M059J (cell line): Measurements from ENCODE around the gene SORL1. TPM values are rescaled to one million over a fixed set of nuclear protein-coding genes. Genes with fewer than 3 reads are reported as not detected.

Experiments used
- DNase-seq: peaks from one replicate; pipeline ENCODE4 v3.0.0-alpha.2; 2012; ENCODE audit warnings: low read depth
- total RNA-seq: library from RNA; depleted of rRNA; stranded (reverse); fragments of >200 nt; shearing (Covaris generic); gene quantifications from 2 replicates; pipeline ENCODE4 v1.2.3, GENCODE V29; 2014

The SORL1 gene
- total RNA-seq, 1 experiment from 2014 or later = 3.0 TPM

DNA sequence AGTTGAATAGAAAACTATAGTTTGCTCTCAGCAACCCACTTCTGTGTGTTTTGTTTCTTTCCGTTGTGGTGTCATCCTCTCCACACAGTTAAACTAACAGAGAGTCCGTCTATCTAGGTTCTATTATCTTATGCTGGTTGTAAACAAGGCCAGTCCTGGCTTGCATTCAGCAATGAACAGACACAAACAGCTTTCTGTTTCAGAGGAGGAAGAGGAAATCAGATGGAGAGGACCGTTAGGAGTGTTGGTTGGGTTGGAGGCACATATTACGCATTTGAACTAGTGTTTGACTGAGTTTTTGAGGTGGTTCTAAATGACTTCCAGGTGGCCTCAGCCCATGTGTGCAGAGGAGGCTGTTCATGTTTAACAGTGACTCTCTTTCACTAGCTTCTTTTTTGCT lies 130.2 kb downstream of the SORL1 start:
- no peak for DNase-seq

GRCh38 chr11:121583825-121584224 lies 131.7 kb downstream of the SORL1 start:
- DNase-seq = no peak

DNA sequence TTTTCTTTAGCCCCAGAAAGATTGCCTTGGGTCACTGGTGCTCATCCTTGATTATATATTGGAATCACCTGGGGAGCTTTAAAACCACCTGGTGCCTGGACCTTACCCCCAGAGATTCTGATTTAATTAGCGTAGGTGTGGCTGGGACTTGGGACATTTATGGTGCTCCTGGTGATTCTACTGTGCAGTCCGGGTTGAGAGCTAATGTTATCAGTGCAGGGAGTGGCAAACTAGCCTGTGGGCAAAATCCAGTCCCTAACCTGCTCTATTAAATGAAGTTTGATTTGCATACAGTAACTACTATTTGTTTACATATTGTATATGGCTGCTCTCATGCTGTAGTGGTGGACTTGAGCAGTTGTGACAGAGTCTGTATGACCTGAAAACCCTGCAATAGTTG lies 134.6 kb downstream of the SORL1 start:
- DNase-seq = no peak

DNA sequence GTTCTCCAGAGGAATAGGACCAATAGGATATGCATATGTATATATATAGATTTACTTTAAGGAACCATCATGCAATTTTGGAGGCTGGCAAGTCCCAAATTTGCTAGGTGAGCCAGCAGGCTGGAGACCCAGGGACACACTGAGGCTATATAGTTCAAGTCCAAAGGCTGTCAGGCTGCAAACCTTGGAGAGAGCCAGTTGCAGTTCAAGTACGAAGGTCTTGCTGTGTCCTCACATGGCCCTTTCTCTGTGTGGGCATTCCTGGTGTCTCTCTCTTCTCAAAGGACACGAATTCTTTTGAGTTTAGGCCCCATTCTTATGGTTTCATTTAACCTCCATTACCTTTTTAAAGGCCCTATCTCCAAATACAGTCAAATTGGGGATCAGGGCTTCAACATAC lies 135.1 kb downstream of the SORL1 start:
- no peak for DNase-seq

DNA sequence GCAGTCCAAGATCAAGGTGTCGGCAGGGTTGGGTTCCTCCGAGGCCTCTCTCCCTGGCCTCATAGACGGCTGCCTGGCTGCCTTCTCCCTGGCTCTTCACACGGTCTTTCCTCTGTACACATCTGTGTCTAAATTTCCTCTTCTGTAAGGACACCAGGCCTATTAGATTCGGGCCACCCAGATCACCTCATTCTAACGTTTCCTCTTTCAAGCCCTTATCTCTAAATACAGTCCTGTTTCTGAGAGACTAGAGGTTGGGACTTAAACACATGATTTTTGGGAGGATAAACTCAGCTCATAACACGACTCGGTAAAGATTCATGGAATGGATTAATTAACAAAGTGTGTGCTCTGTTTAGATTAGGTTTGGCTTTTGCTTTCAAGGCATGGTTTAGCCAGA lies 136.6 kb downstream of the SORL1 start:
- DNase-seq = no peak

DNA sequence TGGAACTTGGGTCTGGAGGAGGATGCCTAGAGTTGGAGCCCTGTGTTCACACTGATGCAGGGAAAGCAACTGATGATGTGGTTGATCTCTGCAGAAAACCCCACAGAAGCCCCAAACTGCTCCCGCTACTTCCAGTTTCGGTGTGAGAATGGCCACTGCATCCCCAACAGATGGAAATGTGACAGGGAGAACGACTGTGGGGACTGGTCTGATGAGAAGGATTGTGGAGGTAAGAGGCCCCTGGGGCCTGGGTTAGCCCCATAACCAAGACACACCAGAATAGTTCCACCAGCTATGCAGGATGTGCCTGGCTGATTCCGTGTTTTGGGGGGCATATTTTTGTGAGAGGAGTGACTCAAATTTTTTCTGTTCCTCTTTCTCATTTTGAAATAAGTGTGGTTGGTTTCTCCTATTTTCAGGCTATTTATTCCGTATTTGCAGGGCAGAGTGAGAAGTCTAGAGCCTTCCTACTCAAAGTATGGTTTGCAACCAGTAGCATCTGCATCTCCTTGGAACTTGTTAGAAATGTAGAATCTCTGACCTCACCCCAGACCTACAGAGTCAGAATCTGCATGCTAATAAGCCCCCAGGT lies 137.9 kb downstream of the SORL1 start:
- DNase-seq = no peak

DNA sequence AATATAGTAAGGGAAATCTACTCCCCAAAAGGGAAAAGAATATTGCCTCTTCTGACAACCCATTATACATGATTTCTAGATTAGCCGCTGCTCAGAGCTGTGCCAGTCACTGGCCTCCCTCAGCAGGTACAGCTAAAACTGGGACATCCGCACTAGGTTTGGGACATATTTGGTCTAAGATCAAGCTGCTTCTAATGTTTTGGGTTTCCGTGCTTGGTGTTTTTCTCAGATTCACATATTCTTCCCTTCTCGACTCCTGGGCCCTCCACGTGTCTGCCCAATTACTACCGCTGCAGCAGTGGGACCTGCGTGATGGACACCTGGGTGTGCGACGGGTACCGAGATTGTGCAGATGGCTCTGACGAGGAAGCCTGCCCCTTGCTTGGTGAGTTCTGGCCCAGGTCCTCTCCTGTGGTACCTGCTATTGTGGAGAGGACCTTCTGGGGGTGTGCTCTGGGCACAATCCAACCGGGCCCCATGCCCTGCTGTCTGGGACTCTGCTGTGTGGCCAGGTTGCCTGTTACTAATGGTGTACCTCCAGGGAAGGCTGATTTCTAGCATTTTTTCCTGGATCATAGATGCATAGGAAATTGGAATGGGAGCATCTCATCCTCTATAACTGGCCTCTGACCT lies 138.8 kb downstream of the SORL1 start:
- DNase-seq = no peak

GRCh38 chr11:121591405-121592033 lies 139.4 kb downstream of the SORL1 start:
- peak; percentile 76 for DNase-seq

GRCh38 chr11:121592708-121593107 lies 140.6 kb downstream of the SORL1 start:
- peak; percentile 12 for DNase-seq

GRCh38 chr11:121595717-121596161 lies 143.6 kb downstream of the SORL1 start:
- DNase-seq = peak; percentile 99

- DNase-seq = peak; percentile 76
Observed at GRCh38 chr11:121596195-121597155, 144.4 kb downstream of the SORL1 start.

DNA sequence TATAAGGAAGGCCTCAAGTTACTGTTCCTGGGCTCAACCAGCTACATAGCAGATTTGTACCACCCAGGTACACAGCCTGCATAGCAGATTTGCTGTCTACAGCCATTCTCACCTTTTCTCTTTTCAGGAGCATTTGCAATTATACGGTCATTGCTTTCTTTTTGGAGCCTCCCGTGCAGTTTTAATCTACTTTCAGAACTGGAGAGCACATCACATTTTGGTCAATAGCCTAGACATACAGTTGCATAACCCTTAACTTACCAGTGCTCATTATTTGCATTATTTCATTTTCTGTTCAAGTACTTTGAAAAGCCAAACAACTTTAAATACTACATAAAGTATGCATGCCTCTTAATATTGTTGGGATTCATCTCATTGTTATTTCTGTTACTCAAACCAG lies 151.2 kb downstream of the SORL1 start:
- DNase-seq = no peak

- DNase-seq = no peak
Observed at GRCh38 chr11:121604152-121604551, 152.0 kb downstream of the SORL1 start.

DNA sequence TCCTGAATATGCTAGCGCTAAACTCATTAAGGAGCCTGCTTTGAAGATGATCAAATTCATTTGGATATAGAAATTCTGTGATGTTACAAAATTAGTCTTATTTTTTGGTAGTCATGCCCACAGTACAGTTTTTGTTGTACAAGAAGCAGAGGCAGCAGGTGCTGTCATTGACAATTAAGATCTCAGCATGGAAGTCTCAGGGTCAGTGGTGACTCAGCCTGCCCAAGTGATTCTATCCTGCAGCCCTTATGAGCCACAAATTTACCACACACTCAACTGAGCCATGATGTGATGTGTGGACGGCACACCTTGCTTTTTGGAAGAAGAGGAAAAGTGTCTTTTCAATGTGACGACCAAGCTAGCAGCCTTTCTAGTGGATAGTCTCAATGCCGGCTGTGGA lies 154.2 kb downstream of the SORL1 start:
- peak; percentile 58 for DNase-seq

DNA sequence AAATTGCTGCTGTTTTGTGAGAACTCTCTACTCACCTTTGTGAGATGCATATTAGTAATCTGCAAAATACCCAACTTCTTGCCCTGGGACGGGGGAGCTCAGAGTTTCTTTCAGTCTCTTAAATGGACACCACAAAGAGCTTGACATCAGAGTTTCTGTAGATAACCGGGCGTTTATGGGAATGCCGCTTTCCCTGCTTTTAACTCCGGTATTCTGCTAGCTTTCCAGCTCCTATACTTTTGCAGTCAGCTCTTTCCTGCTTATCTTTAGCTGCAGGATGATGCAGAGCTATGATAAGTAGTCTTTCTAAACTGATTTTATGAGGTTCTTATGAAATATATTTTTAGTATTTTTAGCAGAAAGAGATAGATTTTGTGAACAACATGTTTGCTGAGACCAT lies 155.2 kb downstream of the SORL1 start:
- no peak for DNase-seq

DNA sequence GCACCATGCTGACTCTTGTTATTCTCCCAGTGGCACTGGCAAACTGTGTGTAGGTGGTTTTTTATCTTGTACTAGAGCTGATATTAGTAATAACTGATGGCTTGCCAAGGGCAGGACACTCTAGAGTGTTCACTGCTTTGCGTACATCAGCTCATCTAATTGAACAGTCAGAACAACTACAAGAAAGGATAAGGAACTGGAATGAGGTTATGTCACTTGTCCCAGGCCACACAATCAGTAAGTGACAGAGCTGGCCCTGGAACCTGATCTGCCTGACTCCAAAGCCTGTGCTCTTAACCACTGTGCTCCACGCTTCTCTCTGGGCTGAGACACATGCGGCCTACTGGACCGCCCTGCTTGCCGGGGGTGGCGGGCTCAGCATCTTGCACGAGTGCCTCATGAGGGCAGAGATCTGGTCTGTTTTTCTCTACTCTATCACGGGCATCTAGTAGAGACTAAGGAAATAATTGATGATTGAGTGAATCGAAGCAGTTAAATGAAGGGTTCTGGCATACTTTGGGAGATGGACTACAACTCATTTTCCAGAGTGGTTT lies 156.5 kb downstream of the SORL1 start:
- no peak for DNase-seq

GRCh38 chr11:121610706-121611105 lies 158.6 kb downstream of the SORL1 start:
- DNase-seq = no peak

GRCh38 chr11:121611242-121611641 lies 159.1 kb downstream of the SORL1 start:
- no peak for DNase-seq

DNA sequence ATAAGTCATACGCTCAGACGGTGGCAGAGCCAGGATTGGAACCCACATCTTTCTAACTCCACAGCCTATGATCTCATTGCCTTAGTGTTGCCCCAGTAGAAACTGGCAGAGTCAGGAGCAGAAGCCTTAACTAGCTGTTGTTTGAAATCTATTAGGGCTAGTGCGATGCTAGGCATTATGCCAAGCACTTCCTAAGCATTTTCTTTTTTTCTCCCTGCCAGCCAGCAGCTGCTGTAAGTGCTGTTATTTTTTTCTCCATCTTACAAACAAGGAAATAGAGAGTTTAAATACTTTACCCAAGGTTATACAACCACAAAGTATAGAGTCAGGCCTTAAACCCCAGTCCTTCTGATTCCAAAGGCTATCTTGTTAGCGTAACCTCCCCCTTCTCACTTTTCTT lies 161.6 kb downstream of the SORL1 start:
- DNase-seq = no peak

DNA sequence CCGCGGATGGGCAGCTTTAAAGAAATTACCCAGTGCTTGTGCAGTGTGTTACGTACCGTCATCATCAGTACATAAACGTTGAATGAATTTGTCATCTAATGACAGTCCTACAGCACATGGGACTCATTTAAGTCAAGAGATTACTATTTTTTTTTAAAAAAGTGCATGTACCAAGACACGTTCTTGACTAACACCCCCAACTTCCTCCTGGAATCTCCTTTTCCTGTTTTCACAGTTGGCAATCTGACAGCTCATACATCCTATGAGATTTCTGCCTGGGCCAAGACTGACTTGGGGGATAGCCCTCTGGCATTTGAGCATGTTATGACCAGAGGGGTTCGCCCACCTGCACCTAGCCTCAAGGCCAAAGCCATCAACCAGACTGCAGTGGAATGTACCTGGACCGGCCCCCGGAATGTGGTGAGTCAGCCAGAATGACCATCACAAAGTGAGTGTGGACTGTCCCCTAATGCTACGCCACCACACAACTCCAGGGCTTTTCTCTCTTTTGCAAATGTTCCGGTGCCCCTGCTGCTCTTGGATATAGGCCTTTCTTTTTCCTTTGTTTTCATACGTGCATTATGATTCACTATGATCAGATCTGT lies 162.6 kb downstream of the SORL1 start:
- peak; percentile 64 for DNase-seq

DNA sequence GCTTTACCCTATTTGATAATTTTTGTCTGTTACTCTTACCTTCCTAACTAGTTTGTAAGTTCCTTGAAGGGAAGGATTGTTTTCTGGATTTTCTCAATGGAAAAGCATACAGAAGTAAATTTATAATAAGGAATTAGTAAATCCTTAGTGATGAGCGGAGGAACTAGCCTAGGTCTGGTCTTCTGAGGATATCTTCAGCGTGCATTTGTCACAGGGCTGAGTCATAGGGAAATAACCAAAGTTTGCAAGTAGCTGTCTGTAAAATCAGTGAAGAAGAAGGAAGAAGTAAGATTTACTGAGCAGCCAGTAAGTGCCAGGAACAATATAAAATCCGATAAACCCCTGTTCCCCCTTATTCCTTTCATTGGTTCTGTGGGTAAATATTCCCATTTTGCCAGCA lies 163.4 kb downstream of the SORL1 start:
- peak; percentile 69 for DNase-seq
